ENCODE results near the gene FLNB. TPM values are rescaled to one million over a fixed set of nuclear protein-coding genes. Genes with fewer than 3 reads are reported as not detected.

The FLNB gene
- total RNA-seq, 4 donors from 2014 or later: 282 to 707 (median 563) TPM

DNA sequence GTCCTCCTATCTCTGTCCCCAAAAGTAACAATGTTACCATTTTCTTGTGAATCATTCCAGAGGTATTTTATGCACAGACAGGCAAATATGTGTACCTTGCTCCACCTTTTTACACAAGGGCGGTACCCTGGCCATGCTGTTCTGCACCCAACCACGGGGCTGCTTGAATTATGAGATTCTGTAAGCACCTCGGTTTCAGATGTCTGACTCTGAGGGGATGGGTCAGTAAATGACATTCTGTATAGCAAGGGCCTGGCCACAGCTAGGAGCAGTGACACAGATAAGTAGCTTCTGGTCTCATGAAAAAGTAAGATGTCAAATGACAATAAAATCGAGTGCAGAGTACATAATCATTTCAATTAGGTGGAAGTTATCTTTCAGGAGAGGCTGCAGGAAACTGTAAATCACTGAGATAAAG lies 30.4 kb upstream of the FLNB start:
- WGBS, 2 donors (ENCODE audit: low coverage in 1 of 2): 13 to 23% methylated on average over 1 to 4 of the region's 4 CpGs
- H3K4me1 ChIP-seq: peaks cover 3 to 82% (median 47%) of the 10 kb centered on the region in 4 donors
- H3K36me3 ChIP-seq: no peaks in the 10 kb centered on the region
- H3K4me3 ChIP-seq: no peak overlapping the region
- in situ Hi-C loops (cut with MboI; ENCODE audit: low pct_ligation_motif_present in 1 of 4, low pct_unique_long_range_greater_than_20kb in 1 of 4, low sequenced_read_pairs in 3 of 4) (no loop called here), intact Hi-C loops (cut with DNase I; ENCODE audit: low total_unique reads) (no loop called here)
- H3K27ac ChIP-seq: peak overlapping the region; percentile 74 to 91 (median 78)
- no peaks in the 10 kb centered on the region for H3K9me3 ChIP-seq
- TF ChIP-seq, protein P1, sequence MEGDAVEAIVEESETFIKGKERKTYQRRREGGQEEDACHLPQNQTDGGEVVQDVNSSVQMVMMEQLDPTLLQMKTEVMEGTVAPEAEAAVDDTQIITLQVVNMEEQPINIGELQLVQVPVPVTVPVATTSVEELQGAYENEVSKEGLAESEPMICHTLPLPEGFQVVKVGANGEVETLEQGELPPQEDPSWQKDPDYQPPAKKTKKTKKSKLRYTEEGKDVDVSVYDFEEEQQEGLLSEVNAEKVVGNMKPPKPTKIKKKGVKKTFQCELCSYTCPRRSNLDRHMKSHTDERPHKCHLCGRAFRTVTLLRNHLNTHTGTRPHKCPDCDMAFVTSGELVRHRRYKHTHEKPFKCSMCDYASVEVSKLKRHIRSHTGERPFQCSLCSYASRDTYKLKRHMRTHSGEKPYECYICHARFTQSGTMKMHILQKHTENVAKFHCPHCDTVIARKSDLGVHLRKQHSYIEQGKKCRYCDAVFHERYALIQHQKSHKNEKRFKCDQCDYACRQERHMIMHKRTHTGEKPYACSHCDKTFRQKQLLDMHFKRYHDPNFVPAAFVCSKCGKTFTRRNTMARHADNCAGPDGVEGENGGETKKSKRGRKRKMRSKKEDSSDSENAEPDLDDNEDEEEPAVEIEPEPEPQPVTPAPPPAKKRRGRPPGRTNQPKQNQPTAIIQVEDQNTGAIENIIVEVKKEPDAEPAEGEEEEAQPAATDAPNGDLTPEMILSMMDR (IDR thresholded peaks at IDR 0.05): peak in 2 of 5 experiments; percentile 56 to 70
- TF ChIP-seq POLR2A (IDR thresholded peaks at IDR 0.05) (no peak), POLR2AphosphoS5 (IDR thresholded peaks at IDR 0.05) (peak in 1 of 3 donors; percentile 39), EP300 (IDR thresholded peaks at IDR 0.05; ENCODE audit: low read depth) (no peak)
- no peaks in the 10 kb centered on the region for H3K27me3 ChIP-seq
- DNase-seq: peak; percentile 80

DNA sequence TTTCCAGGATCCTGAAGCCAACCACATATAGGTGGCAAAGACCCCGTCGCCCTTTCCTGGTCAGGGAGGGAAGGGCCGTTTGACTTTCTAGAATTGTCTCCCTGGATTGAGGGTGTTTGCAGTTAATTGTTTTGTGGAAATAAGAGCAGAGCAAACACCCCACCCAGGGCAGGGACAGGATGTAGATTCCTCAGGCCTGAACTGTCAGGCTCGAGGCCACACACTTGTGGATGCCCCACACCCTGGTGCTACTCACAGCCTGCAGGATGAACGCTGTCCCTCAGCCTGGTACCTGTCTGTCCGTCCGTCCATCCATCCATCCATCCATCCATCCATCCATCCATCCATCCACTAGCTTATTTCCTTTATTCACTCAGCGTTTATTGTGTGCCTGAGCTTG lies 29.9 kb upstream of the FLNB start:
- H3K9me3 ChIP-seq: no peaks in the 10 kb centered on the region
- 50 to 83% methylated on average over 3 to 8 of the region's 8 CpGs for WGBS, 2 donors (ENCODE audit: low coverage in 1 of 2)
- peaks cover 6 to 82% (median 47%) of the 10 kb centered on the region in 4 donors for H3K4me1 ChIP-seq
- TF ChIP-seq POLR2AphosphoS5 (IDR thresholded peaks at IDR 0.05): no peak
- TF ChIP-seq, protein P1 (IDR thresholded peaks at IDR 0.05): no peak
- TF ChIP-seq POLR2A (IDR thresholded peaks at IDR 0.05): no peak
- H3K27me3 ChIP-seq: no peaks in the 10 kb centered on the region
- intact Hi-C loops (cut with DNase I; ENCODE audit: low total_unique reads): no loop called here
- H3K4me3 ChIP-seq: no peak overlapping the region
- peak overlapping the region; percentile 74 to 91 (median 78) for H3K27ac ChIP-seq
- in situ Hi-C loops (cut with MboI; ENCODE audit: low pct_ligation_motif_present in 1 of 4, low pct_unique_long_range_greater_than_20kb in 1 of 4, low sequenced_read_pairs in 3 of 4): no loop called here
- peak; percentile 78 for DNase-seq
- no peaks in the 10 kb centered on the region for H3K36me3 ChIP-seq

DNA sequence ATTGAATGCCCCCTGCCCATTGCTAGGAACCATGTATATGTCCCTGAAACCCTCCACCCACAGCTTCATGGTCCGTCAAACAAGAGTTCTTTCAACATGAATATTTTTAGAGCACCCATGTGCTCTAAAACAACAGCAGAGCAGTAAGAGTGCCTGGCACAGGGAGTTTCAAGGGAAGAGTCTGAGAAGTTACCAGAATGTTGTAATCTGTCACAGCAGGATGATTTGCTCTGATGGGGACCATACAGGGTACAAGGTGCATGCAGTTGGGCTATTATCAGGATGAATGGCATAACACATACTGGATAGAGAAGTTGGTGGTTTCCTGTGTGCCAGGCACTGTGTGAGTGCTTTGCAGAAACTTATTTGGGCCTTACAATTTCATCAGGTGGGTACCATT lies 27.8 kb upstream of the FLNB start:
- DNase-seq: no peak
- no peaks in the 10 kb centered on the region for H3K9me3 ChIP-seq
- in situ Hi-C loops (cut with MboI; ENCODE audit: low pct_ligation_motif_present in 1 of 4, low pct_unique_long_range_greater_than_20kb in 1 of 4, low sequenced_read_pairs in 3 of 4): no loop called here
- no peaks in the 10 kb centered on the region for H3K36me3 ChIP-seq
- 83 to 100% methylated on average over 1 of the region's 1 CpG for whole genome bisulfite sequencing, 2 donors (ENCODE audit: low coverage in 1 of 2)
- H3K27me3 ChIP-seq: no peaks in the 10 kb centered on the region
- TF ChIP-seq POLR2AphosphoS5 (IDR thresholded peaks at IDR 0.05) (no peak), POLR2A (IDR thresholded peaks at IDR 0.05) (no peak)
- TF ChIP-seq, protein P1 (IDR thresholded peaks at IDR 0.05): no peak
- intact Hi-C loops (cut with DNase I; ENCODE audit: low total_unique reads): no loop called here
- H3K4me1 ChIP-seq: peaks cover 12 to 75% (median 41%) of the 10 kb centered on the region in 4 donors
- H3K27ac ChIP-seq: peak overlapping the region in 1 of 4 donors; percentile 81
- no peak overlapping the region for H3K4me3 ChIP-seq

DNA sequence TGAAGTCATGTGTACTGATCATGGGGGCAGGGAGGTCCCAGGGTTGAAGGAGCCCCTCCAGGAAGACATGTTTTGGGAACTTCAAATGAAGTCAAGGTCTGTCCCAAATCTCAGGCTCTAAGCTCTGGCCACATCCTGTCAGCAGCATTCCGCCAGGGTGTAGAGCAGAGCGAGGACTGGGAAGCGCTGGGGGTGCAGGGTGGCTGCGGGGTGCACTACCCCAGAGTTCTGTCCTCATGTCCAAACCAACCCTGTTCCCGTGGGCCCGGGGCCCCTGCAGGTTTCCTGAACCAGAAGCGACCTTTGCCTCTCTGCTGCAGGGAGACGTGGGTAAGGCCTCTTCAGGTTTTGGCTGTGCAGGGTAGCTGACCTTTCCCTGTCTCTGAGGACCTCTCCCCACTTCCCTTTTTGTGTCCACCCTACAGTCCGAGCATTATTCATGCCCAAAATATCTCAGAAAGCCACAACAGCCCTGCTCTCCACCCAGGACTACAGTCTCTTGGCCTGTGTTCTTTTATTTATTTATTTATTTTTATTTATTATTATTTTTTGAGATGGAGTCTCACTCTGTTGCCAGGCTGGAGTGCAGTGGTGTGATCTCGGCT lies 26.6 kb upstream of the FLNB start:
- H3K27ac ChIP-seq: no peak overlapping the region
- TF ChIP-seq EP300 (IDR thresholded peaks at IDR 0.05; ENCODE audit: low read depth) (no peak), POLR2AphosphoS5 (IDR thresholded peaks at IDR 0.05) (no peak), POLR2A (IDR thresholded peaks at IDR 0.05) (no peak)
- TF ChIP-seq, protein P1 (IDR thresholded peaks at IDR 0.05): no peak
- 61 to 79% methylated on average over 2 to 10 of the region's 10 CpGs for WGBS, 2 donors (ENCODE audit: low coverage in 1 of 2)
- peaks cover 12 to 64% (median 37%) of the 10 kb centered on the region in 4 donors for H3K4me1 ChIP-seq
- DNase-seq: no peak
- H3K36me3 ChIP-seq: no peaks in the 10 kb centered on the region
- in situ Hi-C loops (cut with MboI; ENCODE audit: low pct_ligation_motif_present in 1 of 4, low pct_unique_long_range_greater_than_20kb in 1 of 4, low sequenced_read_pairs in 3 of 4) (no loop called here), intact Hi-C loops (cut with DNase I; ENCODE audit: low total_unique reads) (no loop called here)
- no peaks in the 10 kb centered on the region for H3K9me3 ChIP-seq
- no peaks in the 10 kb centered on the region for H3K27me3 ChIP-seq
- H3K4me3 ChIP-seq: no peak overlapping the region
